GM10847 (cell line): ENCODE results near the gene C21orf91.

Source experiments
- POLR2A ChIP-seq: IDR thresholded peaks from 2 replicates; pipeline ENCODE4 v1.6.1; 2011; ENCODE audit not compliant: insufficient read length; ENCODE audit errors: extremely low read depth

C21orf91 gene

DNA sequence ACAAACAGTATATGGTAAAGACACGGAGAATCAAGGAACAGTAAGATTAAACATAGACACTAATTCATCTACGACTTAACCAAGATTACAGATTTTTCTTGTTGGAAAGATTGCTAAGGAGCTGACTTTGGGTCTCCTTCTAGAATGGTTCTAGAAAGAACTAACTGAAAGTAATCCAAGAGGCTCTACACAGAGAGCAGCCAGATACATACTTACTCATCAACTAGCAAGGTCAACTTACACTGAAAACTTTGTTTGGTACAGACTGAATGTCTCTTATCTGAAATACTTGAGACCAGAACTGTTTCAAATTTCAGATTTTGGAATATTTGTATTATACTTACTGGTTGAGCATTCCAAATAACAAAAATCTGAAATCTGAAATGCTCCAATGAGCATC, 5.8 kb downstream of the C21orf91 start:
- no peak for TF ChIP-seq POLR2A

DNA sequence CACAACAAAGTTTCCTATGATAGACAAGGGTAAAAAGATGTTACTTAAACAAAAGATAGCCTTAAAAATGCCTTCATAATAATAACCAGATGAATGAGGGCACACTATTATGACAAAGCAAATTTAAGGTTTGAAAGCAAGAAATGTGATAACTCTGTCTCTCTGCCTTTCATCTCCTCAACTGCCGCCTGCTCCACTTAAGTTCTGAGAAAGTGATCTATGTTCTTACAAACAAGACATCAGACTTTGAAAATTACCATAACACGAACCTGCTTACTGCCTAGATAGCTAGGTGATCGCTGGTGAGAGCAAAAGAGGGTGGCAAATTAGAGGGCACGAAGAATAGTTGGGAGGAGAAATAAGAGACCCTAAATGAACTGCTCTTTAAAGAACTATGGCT, 13.2 kb downstream of the C21orf91 start:
- TF ChIP-seq POLR2A = no peak

DNA sequence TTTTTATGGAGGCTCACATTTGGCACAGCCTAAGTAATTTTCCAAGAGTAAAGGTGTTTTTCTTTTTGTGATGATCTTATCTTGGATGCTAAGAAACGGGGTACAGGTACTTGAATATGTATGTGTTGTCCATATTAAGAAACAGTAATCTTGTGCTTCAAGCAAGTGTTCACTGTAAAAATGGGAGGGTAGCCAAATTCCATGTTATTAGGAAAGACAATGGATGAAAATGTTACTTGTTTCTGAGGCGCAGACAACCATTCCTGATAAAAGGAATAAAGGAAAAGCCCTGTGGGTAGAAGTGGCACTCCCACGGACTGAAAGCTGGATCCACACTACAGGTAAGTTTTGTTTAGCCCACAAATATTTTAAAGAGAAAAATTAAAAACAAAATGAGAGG, 15.6 kb downstream of the C21orf91 start:
- no peak for TF ChIP-seq POLR2A

DNA sequence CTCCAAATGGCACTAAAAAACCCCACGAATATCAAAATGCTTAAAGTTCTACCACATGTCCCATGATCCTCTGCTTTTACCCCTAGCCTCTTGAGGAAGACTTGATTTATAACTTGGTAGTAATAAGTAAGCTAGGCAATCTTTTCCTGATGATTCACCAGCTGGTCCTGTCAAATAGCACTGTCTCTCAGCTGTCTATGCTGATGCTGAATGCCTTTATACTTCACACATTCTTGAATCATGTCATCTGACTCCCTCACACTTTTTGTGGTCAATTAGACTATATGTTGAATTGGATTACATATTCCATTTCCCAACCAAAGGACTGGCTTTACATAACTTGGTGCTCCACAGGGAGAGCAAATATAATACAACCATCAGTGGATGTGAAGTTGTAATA, 16.6 kb downstream of the C21orf91 start:
- no peak for TF ChIP-seq POLR2A

DNA sequence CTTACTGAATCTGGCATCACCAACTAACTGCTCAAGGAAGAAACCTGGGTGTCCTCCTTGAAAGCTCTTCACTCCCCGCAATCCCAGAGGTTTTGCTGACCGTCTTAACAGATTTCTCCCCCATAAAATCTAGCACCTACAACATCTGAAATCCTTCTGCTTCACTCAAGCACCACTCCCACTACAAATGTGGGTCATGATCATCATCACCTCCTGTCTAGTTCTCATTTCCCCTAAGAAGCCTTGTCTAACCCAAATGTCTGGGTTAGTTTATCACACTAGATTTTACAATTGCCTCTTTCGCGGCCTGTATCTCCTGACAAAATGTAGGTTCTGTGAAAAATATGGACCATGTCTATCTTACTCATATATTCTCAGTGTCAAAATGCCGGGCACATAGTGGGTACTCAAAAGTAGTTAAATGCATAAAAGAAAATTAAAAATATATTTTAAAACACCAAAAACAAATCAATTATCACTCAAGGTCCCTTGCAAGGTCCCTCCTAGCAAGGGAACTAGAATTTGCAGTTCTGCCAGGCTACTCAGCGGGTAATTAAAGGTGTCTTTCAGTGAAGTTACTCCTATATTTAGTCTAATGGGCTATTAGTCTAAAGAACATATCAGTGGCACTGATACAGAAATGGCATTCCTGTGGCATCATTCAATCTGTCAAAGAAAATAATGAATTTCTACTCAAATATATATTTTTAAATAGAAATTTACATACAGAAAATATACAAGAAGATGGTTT, 19.6 kb downstream of the C21orf91 start:
- TF ChIP-seq POLR2A = no peak

DNA sequence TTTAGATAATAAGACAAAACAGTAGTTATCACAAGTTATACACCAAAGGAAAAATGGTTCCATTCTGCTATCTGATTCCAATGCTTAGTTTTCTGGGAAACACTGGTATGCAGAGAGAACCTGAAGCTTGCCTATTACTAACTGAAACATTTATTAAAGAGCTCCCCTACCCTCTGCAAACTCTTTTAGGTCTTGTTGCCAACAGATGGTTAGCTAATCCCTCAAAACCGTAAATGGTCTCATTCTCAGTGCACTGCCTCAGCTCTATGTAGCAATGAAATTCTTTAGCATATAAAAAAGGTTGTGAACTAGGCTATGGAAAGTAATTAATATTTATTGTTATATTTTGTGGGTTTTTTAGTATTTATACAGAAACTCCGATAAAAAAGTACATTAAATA, 20.4 kb downstream of the C21orf91 start:
- no peak for TF ChIP-seq POLR2A

DNA sequence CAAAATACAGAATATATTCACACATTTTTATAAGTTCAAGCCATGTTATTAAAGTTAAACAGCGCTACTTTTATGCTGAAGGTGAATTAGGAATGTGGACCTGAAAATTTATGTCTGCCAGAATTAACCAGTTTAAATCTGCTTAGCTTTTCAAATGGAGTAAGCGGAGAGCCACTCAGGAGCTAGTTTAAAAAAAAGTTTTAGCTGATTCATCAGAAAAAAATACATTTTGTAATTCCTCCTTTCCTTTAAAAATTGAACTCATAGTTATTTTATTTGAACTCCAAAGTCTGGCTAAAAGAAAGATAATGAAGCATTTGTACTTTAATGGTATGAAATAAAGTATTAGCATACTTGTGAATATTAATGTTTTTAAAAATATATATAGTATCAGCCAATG, 21.2 kb downstream of the C21orf91 start:
- no peak for TF ChIP-seq POLR2A

DNA sequence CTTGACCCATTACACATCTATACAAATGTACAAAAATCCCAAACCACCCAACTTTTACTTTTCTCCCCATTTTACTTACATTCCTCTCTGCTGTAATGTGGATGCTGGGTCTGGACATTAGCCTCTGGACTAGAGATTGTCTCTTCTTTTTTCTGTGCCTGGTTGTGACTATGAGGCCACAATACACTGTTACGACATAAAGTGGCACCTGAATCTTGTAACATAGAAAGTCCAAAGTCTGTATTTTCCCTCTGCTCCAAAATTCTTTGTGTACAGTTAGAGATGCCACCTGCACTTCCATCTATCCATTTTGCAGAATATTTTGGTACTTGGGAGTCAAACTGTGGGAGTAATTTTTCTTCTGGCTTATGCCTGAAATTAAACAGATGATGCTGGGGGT, 22.7 kb downstream of the C21orf91 start:
- TF ChIP-seq POLR2A = no peak

DNA sequence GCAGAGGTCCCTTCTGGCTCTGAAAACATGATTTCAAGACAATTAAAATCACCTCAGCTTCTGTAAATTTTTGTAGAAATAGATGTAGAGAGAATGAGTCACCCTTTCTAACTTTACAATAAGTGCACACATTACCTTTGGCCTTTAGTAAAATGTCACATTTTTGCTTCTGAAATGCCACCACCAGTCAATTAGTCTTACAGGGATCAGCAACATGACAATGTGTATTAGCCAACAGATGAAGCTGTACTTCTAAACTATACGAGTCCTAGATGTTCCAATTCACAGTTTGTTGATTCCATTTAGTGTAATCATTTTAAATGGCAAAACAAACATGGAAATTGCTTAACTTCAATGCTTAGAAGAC, 23.1 kb downstream of the C21orf91 start:
- no peak for TF ChIP-seq POLR2A

DNA sequence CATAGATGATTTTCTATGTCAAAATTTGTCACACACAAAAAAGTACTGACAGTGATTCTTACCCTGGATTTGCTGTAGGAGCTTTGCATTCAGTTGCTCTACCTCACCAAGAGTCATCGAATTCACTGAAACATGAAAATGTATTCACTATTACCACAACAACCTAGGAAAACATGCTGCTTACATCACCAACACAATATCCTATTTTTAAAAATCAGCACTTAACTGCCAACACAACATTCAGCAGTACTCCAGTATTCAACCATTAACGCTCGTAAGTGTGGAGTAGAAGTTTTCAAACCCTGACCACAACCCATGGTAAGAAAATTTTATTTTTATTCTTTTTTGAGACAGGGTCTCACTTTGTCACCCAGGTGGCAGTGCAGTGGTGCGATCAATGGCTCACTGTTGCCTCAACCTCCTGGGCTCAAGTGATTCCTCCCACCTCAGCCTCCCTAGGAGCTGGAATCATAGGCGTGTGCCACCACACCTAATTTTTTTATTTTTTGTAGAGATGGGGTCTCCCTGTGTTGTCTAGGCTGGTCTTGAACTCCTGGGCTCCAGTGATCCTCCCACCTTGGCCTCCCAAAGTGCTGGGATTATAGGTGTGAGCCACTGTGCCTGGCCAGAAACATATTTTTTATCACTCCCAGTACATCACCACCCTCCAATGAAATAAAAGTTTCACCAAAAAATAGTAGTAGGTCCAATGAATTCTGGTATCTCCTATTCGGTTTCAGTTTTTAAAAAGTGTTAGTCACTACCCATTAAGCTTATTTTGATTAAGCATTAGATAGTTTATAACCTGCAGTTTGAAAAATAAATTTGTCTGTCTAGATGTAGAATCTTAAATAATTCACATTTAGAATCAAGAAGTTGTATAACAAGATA, 23.8 kb downstream of the C21orf91 start:
- TF ChIP-seq POLR2A = no peak

DNA sequence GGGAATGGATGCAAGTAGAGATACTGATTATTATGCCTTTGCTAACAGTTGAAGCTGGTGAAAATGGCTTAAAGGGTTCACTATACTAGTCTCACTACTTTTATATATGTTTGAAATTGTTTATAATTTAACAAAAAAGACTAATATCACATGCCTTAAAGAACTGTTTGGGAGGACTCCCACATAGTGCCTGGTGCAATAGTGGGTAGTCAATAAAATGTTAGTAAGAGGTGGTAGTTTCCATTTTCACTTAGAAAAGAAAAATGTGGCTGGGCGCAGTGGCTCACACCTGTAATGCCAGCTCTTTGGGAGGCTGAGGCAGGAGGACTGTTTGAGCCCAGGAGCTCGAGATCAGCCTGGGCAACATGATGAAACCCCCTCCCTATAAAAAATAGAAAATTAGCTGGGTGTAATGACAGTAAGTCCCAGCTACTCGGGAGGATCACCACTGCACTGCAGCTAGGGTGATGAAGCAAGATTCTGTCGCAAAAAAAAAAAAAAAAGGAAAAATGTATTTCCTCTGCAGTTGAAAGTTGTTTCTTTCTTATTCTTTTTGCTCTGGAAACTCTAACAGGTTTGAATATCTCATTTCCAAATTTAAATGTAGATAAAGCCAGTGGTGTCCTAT, 24.5 kb downstream of the C21orf91 start:
- TF ChIP-seq POLR2A = no peak

DNA sequence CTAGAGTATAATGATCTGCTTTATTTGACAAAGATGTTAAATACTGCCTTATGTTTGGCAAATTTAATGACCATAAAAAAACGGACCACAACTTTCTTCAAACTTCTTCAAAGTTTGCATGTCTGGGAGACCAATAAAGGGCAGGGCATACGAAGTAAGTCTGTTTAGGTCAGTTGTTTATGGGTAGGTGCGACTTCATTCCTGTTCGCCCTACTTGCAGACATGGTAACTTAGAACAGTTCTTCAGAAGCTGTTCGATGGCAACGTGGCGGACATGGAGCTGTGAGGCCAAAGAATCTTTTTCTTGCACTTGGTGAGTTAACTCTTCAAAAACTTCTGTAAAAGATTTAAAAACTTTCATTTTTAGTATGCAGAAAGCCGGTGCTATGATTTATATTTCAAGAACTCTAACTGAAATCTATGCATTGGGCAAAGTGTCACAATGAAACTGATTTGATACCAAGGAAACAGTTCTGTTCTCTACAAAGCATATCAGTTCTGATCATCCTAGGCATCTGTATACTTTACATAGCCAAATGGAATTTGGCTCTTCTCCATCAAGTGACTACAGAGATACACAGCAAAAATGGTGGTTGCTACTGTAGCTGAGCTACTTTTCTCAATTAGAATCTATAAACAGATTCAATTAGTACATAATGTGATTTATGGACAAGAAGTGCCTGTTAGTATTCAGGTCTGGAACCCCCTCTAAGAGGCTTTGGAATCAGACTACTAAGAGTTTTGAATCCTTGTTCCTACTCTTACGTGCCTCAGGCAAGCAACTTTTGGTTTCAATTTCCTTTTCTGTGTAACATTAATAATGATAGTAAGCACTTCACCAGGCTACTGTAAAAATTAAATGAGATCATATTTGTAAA, 25.7 kb downstream of the C21orf91 start:
- TF ChIP-seq POLR2A = no peak

DNA sequence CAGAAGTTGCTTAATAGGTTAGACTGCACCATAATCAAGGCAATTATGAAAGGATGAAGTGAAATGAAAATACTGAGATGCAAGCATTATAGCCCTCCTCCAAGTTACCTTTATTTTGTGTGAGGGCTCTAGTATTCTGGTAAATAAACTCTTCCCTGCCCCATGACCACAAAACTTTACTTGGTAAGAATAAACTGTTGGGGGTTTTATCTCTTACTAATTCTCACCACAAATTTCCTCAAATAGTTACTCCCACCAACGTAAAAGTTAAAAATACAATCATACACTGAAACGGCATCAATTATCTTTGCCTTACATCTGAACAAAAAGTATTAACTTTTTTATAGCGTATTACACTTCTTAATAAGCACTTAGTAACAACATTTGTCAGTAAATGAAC, 29.5 kb downstream of the C21orf91 start:
- no peak for TF ChIP-seq POLR2A

DNA sequence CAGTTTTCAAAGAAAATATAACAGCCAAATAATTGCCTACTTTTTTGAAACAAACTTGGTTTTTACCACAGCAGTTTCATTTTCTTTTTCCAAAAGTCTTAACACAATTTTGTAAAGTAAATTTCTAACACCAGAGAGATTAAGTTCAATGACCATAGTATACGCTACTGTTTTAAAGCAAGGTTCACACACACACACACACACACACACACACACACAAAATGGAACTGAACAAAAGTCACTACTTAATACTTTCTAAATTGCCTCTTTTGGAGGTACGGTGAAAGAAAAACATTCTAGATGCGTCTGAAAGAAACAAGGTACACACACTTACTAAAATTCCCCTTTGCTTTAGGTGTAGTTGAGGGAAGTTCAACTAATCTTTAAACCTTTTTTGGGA, 30.1 kb downstream of the C21orf91 start:
- TF ChIP-seq POLR2A = no peak

DNA sequence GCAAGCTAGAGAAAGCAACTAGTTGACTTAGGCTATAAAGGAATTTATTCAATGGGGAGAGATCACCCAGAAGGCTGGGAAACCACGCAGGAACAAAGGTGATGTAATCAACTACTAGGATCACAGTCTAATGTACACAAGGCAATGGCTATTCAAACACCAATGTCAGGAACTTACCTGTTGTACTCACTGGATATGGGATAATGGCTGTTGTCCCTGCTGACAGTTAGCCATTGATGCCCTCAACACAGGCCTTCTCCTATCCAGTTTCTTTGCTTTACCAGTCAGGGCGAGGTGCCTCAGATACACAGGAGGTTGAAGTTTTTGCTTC, 32.3 kb downstream of the C21orf91 start:
- no peak for TF ChIP-seq POLR2A
